ENCODE data around the gene ZFAND3.
A peak's percentile ranks its signal among the peaks of the same experiment; 100 is the strongest.
"Not testable (repeated sequence)": the region's sequence is repeated elsewhere in the genome, so short reads cannot be mapped to it uniquely, and the experiment has no call there.

The ZFAND3 gene

DNA sequence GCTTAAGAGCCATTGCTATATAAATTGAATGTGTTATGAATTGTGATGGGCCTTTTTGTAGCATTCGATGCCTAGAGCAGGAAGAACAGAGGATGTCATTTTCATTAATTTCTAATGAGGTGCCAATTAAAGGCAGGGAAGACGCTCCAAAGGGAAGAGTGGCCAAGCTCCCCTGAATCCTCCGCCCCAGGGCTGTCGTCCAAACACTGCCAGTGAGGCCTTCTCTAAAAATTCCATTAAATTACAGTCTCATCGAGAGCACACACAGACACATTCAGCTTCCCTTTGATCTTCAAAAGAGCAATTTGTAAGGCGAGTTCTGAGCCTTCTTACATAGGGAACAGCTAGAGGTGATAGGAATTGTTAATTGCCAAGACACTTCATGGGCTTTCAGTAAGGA, 300.0 kb downstream of the ZFAND3 start:
- H3K4me3 ChIP-seq (ENCODE audit: low read length): no peak overlapping the region
- TF ChIP-seq, protein P1, sequence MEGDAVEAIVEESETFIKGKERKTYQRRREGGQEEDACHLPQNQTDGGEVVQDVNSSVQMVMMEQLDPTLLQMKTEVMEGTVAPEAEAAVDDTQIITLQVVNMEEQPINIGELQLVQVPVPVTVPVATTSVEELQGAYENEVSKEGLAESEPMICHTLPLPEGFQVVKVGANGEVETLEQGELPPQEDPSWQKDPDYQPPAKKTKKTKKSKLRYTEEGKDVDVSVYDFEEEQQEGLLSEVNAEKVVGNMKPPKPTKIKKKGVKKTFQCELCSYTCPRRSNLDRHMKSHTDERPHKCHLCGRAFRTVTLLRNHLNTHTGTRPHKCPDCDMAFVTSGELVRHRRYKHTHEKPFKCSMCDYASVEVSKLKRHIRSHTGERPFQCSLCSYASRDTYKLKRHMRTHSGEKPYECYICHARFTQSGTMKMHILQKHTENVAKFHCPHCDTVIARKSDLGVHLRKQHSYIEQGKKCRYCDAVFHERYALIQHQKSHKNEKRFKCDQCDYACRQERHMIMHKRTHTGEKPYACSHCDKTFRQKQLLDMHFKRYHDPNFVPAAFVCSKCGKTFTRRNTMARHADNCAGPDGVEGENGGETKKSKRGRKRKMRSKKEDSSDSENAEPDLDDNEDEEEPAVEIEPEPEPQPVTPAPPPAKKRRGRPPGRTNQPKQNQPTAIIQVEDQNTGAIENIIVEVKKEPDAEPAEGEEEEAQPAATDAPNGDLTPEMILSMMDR (conservative IDR thresholded peaks at IDR 0.05; ENCODE audit: low read length): no peak
- DNase-seq (ENCODE audit: low read depth): no peak

DNA sequence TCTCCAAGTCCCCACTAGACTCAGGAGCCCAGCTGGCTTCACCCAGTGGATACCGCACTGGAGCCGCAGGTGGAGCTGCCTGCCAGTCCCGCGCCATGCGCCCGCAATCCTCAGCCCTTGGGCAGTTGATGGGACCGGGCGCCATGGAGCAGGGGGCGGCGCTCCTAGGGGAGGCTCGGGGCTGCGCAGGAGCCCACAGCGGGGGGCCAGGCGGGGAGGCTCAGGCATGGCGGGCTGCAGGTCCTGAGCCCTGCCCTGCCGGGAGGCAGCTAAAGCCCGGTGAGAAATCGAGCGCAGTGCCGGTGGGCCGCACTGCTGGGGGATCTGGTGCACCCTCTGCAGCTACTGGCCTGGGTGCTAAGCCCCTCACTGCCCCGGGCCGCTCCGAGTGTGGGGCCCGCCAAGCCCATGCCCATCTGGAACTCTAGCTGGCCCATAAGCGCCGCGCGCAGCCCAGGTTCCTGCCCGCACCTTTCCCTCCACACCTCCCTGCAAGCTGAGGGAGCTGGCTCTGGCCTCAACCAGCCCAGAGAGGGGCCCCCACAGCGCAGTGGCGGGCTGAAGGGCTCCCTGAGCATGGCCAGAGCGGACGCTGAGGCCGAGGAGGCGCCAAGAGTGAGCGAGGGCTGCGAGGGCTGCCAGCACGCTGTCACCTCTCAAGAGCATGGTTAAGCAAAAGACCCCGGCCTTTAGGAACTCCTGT, 304.8 kb downstream of the ZFAND3 start:
- not testable (repeated sequence) for DNase-seq (ENCODE audit: low read depth); H3K4me3 ChIP-seq (ENCODE audit: low read length)

DNA sequence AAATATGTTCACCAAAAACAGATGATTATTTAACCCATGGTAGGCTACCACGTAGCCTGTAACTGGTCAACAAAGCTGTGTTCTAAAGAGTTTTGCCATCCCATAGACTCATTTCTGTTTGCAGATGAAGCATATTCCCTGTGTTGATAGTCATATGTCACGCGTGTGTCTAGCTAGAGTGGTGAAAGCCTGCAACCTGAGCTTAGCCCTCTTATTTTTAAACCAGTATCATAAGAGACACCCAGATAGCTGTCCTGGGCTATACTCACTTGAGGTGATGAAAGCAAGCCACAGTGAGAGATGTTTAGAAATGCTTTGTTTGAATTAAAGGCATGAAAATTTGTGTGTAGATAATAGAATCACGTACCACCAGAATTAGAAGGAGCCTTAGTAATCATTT, 307.8 kb downstream of the ZFAND3 start:
- DNase-seq (ENCODE audit: low read depth): no peak
- no peak overlapping the region for H3K4me3 ChIP-seq (ENCODE audit: low read length)
- TF ChIP-seq, protein P1 (conservative IDR thresholded peaks at IDR 0.05; ENCODE audit: low read length): no peak

DNA sequence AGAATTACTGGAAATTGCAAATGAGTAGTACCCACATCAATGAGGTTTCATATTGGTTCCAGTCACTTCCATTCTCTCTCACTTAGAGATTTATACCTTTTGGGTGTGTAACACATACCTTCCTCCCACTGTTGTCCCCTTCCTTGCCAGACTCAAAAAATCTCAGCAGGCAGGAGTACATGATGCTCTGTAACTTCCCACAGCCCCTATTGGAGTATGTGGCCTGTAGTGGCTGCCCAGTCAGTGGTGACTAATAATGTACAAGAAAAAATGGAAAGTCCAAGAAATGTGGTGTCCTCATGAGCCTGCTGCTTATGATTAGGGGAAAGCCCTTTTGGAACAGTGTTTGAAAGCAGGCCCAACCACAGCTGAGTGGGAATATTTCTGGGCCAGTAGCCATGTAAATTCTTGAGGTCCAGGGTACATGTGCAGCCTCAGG, 312.0 kb downstream of the ZFAND3 start:
- TF ChIP-seq, protein P1 (conservative IDR thresholded peaks at IDR 0.05; ENCODE audit: low read length): 0 out of 2 replicates have a peak, but pooled peaks have one; percentile 5
- peak; percentile 97 for DNase-seq (ENCODE audit: low read depth)
- no peak overlapping the region for H3K4me3 ChIP-seq (ENCODE audit: low read length)

DNA sequence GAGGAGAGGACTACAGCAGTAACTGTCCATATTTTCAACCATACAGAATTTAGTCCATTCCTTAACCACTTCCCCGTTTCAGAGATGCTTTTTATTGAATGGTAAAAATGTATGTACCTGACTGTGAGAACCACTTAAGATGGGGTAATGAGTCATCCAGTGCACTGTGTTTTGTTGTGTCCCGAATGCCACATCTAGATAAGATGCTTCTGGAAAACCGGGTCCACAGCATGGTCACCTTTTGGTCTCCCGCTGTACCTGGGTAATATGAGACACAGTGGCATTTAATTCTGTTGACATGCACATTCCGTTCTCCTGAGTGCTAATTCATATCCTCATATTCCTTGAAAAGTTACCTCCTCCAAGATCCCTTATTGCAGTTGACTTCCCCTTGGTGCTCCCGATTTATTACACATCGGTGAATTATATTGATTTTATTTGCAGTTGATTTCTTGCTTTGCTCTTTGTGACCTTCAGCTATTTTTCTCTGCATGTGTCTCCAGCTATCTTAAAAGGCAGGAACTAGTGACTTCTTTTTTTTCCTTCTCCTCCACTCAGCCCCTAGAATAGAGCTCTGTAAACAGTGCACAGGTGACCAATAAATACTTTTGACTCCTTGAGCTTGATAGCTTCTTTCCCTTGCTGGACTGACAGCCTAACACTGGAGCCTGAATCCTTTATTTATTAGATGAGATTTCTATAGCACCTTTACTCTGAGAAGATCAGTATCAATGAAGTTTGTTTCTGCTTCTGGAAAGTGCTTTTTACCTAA, 314.6 kb downstream of the ZFAND3 start:
- TF ChIP-seq, protein P1 (conservative IDR thresholded peaks at IDR 0.05; ENCODE audit: low read length): no peak
- no peak overlapping the region for H3K4me3 ChIP-seq (ENCODE audit: low read length)
- no peak for DNase-seq (ENCODE audit: low read depth)

DNA sequence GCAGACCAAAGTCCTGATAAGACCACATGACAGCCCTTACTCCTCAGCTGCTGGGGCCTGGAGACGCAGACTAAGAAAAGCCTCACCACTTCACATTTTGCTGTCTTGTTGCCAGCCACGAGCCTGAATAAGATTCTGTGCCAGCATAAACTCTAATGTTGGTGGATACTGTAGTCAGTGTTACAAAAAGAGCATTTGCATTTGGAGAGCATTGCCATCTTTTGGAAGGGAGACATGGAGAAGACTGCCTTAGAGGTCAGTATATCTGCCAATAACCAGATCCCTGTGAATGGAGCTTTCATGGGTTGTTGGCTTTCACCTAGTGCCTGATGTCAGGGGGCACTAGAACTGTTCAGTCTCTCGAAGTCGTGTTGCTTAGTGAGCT, 315.2 kb downstream of the ZFAND3 start:
- TF ChIP-seq, protein P1 (conservative IDR thresholded peaks at IDR 0.05; ENCODE audit: low read length): no peak
- no peak for DNase-seq (ENCODE audit: low read depth)
- no peak overlapping the region for H3K4me3 ChIP-seq (ENCODE audit: low read length)

DNA sequence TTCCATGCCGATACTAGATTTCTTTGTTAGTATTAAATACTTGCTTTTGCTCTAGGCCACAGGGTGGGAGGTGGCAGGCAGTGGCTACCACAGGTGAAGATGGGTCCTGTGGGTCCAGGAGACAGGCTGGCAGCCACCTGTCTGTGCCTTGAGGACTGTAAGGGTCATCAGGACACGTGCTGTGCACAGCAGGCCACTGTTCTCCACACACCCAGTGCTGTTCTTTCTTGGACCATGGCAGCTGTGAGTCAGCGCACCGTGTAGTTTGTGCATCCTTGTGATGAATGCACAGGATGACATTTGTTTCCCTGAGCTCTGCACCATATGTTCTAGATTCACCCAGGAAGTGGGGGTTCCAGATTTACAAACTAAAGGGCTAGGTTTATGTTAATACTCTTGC, 317.0 kb downstream of the ZFAND3 start:
- no peak for DNase-seq (ENCODE audit: low read depth)
- H3K4me3 ChIP-seq (ENCODE audit: low read length): no peak overlapping the region
- TF ChIP-seq, protein P1 (conservative IDR thresholded peaks at IDR 0.05; ENCODE audit: low read length): no peak
